Stimulated activated CD8-positive, alpha-beta memory T cell treated with anti-CD3 and anti-CD28 coated beads, Interleukin-12 subunit alpha, Interleukin-12 subunit beta, amount 100 ng/mL, for 4 hours (primary cell): ENCODE measurements around the gene EPB41L2.
"Not testable (repeated sequence)": the region's sequence is repeated elsewhere in the genome, so short reads cannot be mapped to it uniquely, and the experiment has no call there.

Source experiments
- DNase-seq: peaks from one replicate; pipeline ENCODE4 v3.0.0-alpha.2; 2020; ENCODE audit warnings: low read depth

The EPB41L2 gene

DNA sequence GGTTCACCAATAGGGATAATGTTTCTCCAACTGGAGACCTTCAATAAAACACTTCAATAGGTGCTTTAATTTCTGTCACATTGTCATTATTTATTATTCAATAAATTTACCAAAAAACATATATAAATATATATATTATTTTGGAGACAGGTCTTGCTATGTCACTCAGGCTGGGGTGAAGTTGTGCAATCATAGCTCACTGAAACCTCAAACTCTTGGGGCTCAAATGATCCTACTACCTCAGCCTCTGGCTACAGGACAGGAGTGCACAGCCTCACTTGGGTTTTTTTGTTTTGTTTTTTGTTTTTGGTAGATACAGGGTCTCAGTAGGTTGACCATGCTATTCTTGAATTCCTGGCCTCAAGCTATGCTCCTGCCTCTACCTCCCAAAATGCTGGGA is 226.0 kb downstream of the EPB41L2 start:
- DNase-seq: no peak

GRCh38 chr6:130836055-130836640 is 226.9 kb downstream of the EPB41L2 start:
- no peak for DNase-seq

DNA sequence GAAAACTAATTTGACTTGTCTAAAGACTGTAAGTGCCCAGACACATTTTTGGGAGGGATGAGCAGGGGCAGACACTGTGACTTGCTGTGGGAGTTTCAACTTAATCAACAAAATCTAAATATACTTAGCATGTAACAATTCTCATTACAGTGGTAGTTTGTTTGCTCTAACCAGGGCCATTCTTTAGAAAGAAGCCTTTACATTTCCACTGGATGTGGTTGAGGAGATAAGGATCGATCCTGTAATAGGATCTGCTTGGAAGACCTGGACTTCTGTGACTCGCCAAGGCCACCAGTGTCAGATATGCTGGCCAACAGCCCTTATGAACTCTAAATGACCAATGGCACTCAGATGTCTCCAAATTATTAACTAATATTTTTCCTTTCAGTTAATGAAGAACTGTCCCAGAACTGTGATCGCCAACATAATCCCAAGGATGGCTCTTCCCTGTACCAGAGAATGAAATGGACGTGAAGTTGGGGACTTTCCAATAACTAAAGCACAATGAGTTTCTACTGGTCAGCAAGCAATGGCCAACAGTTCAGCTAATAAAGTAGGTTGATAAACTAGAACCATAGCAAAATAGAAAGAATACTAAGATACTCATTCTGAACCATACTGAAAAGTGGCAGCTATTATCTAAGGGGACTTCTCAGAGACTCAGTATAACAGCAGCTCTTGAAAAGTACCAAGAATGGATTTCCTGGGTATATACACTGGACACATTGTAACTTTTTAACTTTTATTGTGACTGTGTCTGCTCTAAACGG is 228.4 kb downstream of the EPB41L2 start:
- DNase-seq: no peak

- no peak for DNase-seq
Measured at GRCh38 chr6:130833569-130833968, 229.5 kb downstream of the EPB41L2 start.

- DNase-seq: no peak
Measured at GRCh38 chr6:130831607-130832006, 231.4 kb downstream of the EPB41L2 start.

DNA sequence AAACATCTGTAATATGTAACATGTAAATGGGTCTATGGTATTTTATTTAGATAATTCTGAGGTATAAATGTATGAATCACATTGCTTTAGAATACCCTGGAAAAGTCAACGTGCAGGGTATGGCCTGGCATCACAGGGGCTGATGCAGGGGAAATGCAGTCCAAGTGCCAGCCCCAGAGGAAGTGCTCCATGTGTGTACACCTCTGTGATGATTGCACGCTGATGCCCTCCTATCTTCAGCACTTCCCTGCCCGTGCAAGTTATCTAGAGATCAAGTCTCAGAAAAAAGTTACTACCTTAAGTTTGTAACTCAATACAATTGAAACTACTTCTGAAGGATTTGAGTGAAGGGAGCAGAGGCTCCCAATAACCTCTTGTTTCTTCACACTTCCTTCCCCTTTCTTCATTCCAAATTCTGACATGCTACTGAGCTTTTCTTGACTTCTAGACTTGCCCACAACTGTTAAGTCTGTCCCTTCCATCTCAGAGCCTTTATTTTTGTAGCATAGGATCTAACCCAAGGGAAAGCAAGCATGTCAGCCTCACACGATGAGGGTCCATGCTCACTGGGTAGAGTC is 233.6 kb downstream of the EPB41L2 start:
- no peak for DNase-seq

DNA sequence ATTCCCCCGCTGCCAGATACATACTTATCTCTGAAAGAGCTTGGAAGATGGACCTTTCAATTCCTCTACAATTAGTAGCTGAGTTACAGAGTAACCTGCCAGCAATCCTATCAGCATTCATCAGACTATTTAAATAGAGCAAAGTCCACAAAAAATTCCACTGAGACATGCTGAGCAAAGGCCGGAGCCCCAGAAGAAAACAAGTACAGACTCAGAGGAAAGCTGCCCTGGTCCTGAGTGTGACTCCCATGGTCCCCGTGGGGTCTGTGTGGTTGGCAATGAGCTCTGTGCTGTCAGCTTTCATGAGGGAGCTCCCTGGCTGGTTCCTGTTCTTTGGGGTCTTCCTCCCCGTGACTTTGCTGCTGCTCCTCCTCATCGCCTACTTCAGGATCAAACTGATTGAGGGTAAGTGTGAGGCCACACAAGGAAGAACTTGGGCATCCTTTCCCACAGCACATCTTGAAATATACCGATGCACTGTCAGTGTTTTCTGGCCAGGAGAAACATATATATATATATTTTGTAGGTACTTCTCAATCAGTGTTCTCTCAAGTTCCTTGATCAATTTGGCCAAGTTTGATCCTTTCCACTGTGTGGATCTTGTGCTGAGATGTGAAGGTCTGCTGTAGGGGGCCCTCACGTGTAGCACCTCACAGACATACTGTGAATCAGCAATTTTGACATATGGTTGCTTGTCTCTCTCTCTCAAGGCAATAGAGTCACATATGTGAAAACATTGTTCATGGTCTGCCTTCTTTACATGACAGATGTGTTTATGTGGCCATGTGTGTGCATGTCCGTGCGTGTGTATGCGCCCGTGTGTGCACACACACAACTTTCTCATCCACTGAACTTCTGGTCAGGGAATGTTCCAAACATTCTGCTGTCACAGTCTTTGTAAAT is 235.5 kb downstream of the EPB41L2 start, which contains the start of gene SMLR1:
Gene SMLR1, plus strand, starts transcription at position 160 of the 903 bp plus-strand sequence. Its CDS starts 8 bp downstream, at position 168.
- no peak for DNase-seq

- DNase-seq: no peak
Measured at GRCh38 chr6:130826442-130827246, 236.4 kb downstream of the EPB41L2 start.

DNA sequence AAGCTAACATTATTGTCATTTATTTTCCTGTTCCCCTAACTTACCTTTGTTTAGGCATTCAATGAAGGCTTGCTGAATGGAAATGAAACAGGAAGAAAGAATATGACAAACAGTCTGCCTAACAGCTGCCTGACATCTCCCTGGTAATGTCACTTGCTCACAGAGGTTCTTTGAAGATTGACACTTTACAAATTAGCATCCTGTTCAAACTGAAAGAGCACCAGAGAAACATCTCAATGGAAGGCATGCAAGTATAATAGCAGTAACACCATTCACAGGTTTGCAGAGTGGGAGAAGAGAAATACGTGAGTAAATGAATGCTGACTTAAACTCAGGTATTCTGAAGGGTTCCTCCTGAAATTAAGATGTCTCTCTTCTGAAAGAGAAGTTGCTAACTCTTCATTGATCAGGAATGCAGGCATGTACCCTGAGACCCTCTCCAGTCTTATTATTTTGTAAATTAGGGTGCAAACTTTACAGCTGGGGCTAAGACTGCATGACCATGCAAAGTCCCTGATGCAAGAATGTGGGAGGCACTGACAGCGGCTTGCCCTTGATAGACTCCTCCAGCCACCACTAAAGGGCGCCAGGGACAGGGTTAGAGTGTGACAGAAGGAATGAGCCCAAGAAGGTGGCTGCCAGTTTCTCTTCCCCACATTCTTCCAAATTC is 237.1 kb downstream of the EPB41L2 start:
- no peak for DNase-seq

- DNase-seq: no peak
Measured at GRCh38 chr6:130824978-130825694, 237.9 kb downstream of the EPB41L2 start.

- DNase-seq: no peak
Measured at GRCh38 chr6:130822736-130823135, 240.3 kb downstream of the EPB41L2 start.

DNA sequence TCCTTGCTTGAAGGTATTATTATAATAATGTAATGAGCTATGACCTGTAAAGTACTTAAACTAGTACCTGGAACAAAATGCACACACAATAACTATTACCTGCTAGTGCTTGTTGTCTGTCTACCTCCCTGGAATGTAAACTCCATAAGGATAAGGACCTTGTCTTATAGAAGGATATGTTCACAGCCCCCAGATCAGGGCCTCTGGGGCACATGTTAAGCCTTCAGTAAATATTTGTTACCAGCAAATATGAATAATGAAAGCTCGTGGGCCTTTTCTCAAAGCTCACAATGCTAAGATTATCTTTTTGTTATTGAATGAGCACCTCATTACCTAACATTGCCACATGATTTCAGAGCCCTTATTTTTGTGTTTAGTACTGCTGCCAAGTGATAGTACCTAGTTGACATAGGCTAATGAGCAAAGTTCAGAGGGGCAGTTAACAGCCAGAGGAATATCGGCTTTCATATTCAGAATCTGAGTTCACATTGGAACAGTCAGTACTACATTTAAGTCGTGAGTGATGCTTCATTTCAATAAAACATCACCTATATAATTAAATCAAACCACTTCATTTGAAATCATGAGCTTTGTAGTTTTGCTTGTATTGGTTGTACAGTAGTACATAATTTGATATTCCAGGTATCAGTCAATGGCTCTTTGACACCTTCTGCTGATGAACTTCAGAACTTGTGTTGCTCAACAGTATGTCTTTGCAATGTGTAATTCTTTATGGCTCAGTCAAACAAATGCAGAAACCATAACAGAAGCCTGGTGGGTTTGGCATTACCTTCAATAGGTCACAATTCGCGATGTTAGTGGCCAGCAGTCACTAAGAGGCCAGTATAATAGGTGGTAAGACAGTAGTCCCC is 247.6 kb downstream of the EPB41L2 start:
- no peak for DNase-seq

DNA sequence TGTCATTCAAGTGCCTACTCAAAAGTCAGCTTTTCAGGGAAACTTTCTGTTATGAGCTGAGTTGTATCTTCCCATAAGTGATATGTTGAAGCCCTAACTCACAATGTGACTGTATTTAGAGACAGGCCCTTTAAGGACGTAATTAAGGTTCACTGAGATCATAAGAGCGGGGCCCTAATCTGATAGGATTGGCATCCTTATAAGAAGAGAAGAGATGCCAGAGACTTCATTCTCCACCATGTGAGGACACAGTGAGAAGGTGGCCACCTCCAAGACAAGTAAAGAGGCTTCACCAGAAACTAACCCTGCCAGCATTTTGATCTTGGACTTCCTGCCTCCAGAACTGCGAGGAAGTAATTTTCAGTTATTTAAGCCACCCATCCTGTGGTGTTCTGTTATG is 248.5 kb downstream of the EPB41L2 start:
- DNase-seq: no peak

DNA sequence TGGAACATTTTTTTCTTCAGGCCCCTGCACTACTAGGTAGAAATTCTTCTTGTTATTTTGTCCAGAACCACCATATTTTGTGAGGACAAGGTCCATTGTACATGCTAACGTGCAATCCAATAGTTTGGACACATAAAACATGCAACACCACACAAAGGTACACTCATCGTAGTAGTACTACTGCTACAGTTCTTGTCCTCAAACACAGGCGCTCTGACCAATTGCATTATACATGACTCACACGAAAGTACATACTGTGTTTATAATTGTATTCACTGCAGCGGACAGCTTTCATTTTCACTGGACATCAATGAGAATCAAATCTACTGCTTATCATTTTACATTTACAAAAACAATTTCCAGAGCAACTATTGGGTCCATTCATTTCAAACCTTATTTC is 251.1 kb downstream of the EPB41L2 start:
- no peak for DNase-seq

DNA sequence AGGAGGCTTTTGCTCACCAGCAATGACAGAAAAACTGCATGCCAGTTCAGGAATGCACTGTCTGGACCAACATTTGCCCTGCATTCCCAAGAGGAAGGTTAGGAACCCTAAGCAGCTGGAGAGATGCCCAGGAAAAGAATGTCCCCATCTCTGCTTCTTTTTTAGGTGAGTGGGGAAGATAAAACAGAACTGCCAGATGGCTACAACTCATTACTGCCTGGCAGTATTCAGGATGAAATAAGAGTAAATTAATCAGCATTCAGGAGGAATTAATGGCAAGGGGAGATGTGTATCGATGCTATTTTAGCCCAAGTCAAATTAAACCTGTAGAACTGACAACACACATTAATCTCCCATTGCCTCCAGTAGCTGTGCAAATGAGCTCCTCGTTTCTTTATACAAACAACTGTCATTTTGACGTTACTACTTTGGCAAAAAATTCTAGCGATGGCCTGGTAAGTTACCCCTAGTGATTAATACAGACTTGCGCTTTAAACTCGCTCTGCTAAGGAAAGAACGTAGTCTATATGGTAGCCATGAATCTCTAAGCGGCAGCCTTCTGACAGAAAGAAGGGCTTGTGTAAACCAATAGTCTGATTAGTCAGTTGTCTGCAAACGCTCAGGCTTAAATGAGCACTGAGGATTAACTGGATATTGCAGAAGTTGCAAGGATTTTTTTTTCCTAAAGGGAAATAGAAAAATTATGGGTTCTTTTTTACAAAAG is 252.6 kb downstream of the EPB41L2 start:
- no peak for DNase-seq

- not testable (repeated sequence) for DNase-seq
Measured at GRCh38 chr6:130801368-130801767, 261.7 kb downstream of the EPB41L2 start.

GRCh38 chr6:130797061-130797460 is 266.0 kb downstream of the EPB41L2 start:
- no peak for DNase-seq

- DNase-seq: no peak
Measured at GRCh38 chr6:130796313-130796905, 266.6 kb downstream of the EPB41L2 start.
